ENCODE results near the gene PROB1. TPM values are rescaled to one million over a fixed set of nuclear protein-coding genes. Genes with fewer than 3 reads are reported as not detected.

Gene PROB1
- polyA plus RNA-seq, 1 of the 3 experiments (the other 2 are of a cell fraction): 0.44 TPM

GRCh38 chr5:139397921-139398320 lies 3.0 kb upstream of the PROB1 start:
- TF ChIP-seq POLR2AphosphoS5 (IDR thresholded peaks at IDR 0.05; ENCODE audit: low read depth, low read length) (no peak), REST (IDR thresholded peaks at IDR 0.05; ENCODE audit: low read depth, low read length) (no peak), RXRA (IDR thresholded peaks at IDR 0.05; ENCODE audit: borderline replicate concordance, low read depth) (no peak), TEAD4 (IDR thresholded peaks at IDR 0.05; ENCODE audit: borderline replicate concordance, insufficient read depth) (no peak)

GRCh38 chr5:139396691-139397090 lies 1.8 kb upstream of the PROB1 start:
- Histone ChIP-seq H3K4me2 (no peak overlapping the region), H3K9ac (no peak overlapping the region), H3K9me3 (no peaks in the 10 kb centered on the region), H4K20me1 (ENCODE audit: insufficient read depth) (no peaks in the 10 kb centered on the region), H3F3A (replicated peaks; ENCODE audit: insufficient read depth) (no peaks in the 10 kb centered on the region), H3K4me1 (ENCODE audit: control insufficient read depth in 1 of 2, insufficient read depth in 2 of 2, low read depth in 1 of 2, low read length in 1 of 2) (peaks cover 0 to 3% of the 10 kb centered on the region in 2 experiments; a peak in 1 of 4 replicates), H3K27ac (ENCODE audit: low read depth in 2 of 2, low read length in 1 of 2) (no peak overlapping the region), H3K9me2 (no peaks in the 10 kb centered on the region), H3K36me3 (replicated peaks in 1 of 2; ENCODE audit: control insufficient read depth in 1 of 2, insufficient read depth in 2 of 2, low read length in 1 of 2) (peaks cover 0 to 2% of the 10 kb centered on the region in 2 experiments), H3K79me2 (ENCODE audit: insufficient read depth) (no peaks in the 10 kb centered on the region), H2AFZ (ENCODE audit: low read depth) (no peak overlapping the region), H3K27me3 (ENCODE audit: insufficient read depth) (peaks cover 12% of the 10 kb centered on the region; the same call in 1 of the 2 replicates), H3K4me3 (ENCODE audit: low read depth in 2 of 2, low read length in 1 of 2) (no peak overlapping the region)
- ChIA-PET POLR2A (no interaction called here), CTCF (interaction anchor here (1.6 to 2.3 kb wide), 3 partner anchors 10 to 117 kb away, joined by 5 to 9 read pairs (median 7); no protein-coding TSS in a partner anchor)
- TF ChIP-seq RXRA (IDR thresholded peaks at IDR 0.05; ENCODE audit: borderline replicate concordance, low read depth) (no peak), YY1 (IDR thresholded peaks at IDR 0.05; ENCODE audit: low read depth) (no peak), RAD21 (IDR thresholded peaks at IDR 0.05; ENCODE audit: low read length) (no peak), USF1 (IDR thresholded peaks at IDR 0.05; ENCODE audit: borderline replicate concordance, low read depth) (no peak), MEF2A (IDR thresholded peaks at IDR 0.05; ENCODE audit: borderline replicate concordance, low read depth) (no peak), SMC3 (IDR thresholded peaks at IDR 0.05; ENCODE audit: low read depth, low read length) (no peak), SIN3A (IDR thresholded peaks at IDR 0.05; ENCODE audit: borderline replicate concordance, low read depth, low read length) (no peak), EZH2phosphoT487 (IDR thresholded peaks at IDR 0.05; ENCODE audit: borderline replicate concordance, low read depth) (no peak), TCF12 (IDR thresholded peaks at IDR 0.05) (no peak), MXI1 (IDR thresholded peaks at IDR 0.05; ENCODE audit: low read depth, low read length) (no peak), REST (IDR thresholded peaks at IDR 0.05; ENCODE audit: low read depth, low read length) (no peak), NRF1 (IDR thresholded peaks at IDR 0.05; ENCODE audit: low read depth, low read length) (no peak), ZBTB33 (IDR thresholded peaks at IDR 0.05; ENCODE audit: borderline replicate concordance, low read depth) (no peak)
- 100% methylated on average over 6 of the region's 8 CpGs for whole genome bisulfite sequencing (ENCODE audit: low lambda C conversion rate)
- DNase-seq: no peak

More at GRCh38 chr5:139397921-139398320, 3.0 kb upstream of the PROB1 start:
- H3K9me3 ChIP-seq: no peaks in the 10 kb centered on the region
- no peaks in the 10 kb centered on the region for H4K20me1 ChIP-seq (ENCODE audit: insufficient read depth)
- POLR2A ChIA-PET: no interaction called here
- H3K27me3 ChIP-seq (ENCODE audit: insufficient read depth): peaks cover 10% of the 10 kb centered on the region; the same call in 1 of the 2 replicates
- DNase-seq: no peak
- H3K4me1 ChIP-seq (ENCODE audit: control insufficient read depth in 1 of 2, insufficient read depth in 2 of 2, low read depth in 1 of 2, low read length in 1 of 2): peaks cover 0 to 6% of the 10 kb centered on the region in 2 experiments; a peak in 1 of 4 replicates
- H2AFZ ChIP-seq (ENCODE audit: low read depth): no peak overlapping the region
- WGBS (ENCODE audit: low lambda C conversion rate): 69% methylated on average over 6 of the region's 6 CpGs
- H3K36me3 ChIP-seq (replicated peaks in 1 of 2; ENCODE audit: control insufficient read depth in 1 of 2, insufficient read depth in 2 of 2, low read length in 1 of 2): peaks cover 0 to 2% of the 10 kb centered on the region in 2 experiments
- H3K79me2 ChIP-seq (ENCODE audit: insufficient read depth): no peaks in the 10 kb centered on the region
- H3K9me2 ChIP-seq: no peaks in the 10 kb centered on the region
- CTCF ChIA-PET: no interaction called here
- no peak overlapping the region for H3K4me2 ChIP-seq
- no peak overlapping the region for H3K27ac ChIP-seq (ENCODE audit: low read depth in 2 of 2, low read length in 1 of 2)
- H3K4me3 ChIP-seq (ENCODE audit: low read depth in 2 of 2, low read length in 1 of 2): no peak overlapping the region
- H3K9ac ChIP-seq: no peak overlapping the region
- H3F3A ChIP-seq (replicated peaks; ENCODE audit: insufficient read depth): peaks cover 4% of the 10 kb centered on the region

Data from SK-N-SH (cell line).